Measurements from ENCODE around the gene CDIP1. TPM values are rescaled to one million over a fixed set of nuclear protein-coding genes. Genes with fewer than 3 reads are reported as not detected.

The CDIP1 gene
- polyA plus RNA-seq, 1 experiment: 15.2 TPM

DNA sequence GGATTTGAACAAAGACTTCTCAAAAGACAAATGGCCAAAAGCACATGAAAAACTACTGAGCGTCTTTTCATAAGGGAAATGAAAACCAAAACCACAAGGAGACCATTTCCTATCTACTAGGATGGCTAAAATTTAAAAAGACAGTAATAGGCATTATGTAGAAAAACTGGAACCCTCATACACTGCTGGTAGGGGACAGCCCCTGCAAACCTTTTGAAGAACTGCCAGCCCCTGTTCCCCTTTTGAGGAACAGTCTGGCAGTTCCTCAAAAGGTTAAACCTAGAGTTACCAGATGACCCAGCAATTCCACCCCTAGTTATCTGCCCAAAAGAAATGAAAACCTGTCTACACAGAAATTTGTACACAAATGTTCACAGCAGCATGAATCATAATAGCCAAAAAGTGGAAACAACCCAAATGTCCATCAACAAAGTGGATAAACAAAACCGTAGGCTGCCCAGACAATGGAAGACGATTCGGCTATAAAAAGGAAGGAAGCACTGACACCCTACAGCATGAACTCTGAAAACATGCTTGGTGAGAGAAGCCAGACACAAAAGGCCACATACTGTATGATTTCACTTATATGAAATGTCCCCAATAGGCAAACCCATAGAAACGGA is 22.9 kb downstream of the CDIP1 start:
- no peak for DNase-seq (ENCODE audit: low read depth)
- Histone ChIP-seq H3K27me3 (ENCODE audit: control insufficient read depth, insufficient read depth, low read length) (no peaks in the 10 kb centered on the region), H3K4me3 (ENCODE audit: low read depth, low read length) (no peak overlapping the region), H3K36me3 (ENCODE audit: control insufficient read depth, insufficient read depth, low read length) (peaks cover 16% of the 10 kb centered on the region)
- ChIA-PET CTCF (interaction anchor here (1.3 to 6.1 kb wide), 2 partner anchors 9 to 35 kb away, joined by 8 to 52 read pairs; no protein-coding TSS in a partner anchor), POLR2A (no interaction called here)
- TF ChIP-seq, protein P1, sequence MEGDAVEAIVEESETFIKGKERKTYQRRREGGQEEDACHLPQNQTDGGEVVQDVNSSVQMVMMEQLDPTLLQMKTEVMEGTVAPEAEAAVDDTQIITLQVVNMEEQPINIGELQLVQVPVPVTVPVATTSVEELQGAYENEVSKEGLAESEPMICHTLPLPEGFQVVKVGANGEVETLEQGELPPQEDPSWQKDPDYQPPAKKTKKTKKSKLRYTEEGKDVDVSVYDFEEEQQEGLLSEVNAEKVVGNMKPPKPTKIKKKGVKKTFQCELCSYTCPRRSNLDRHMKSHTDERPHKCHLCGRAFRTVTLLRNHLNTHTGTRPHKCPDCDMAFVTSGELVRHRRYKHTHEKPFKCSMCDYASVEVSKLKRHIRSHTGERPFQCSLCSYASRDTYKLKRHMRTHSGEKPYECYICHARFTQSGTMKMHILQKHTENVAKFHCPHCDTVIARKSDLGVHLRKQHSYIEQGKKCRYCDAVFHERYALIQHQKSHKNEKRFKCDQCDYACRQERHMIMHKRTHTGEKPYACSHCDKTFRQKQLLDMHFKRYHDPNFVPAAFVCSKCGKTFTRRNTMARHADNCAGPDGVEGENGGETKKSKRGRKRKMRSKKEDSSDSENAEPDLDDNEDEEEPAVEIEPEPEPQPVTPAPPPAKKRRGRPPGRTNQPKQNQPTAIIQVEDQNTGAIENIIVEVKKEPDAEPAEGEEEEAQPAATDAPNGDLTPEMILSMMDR (IDR thresholded peaks at IDR 0.05; ENCODE audit: insufficient read depth, low read depth, low read length): no peak

DNA sequence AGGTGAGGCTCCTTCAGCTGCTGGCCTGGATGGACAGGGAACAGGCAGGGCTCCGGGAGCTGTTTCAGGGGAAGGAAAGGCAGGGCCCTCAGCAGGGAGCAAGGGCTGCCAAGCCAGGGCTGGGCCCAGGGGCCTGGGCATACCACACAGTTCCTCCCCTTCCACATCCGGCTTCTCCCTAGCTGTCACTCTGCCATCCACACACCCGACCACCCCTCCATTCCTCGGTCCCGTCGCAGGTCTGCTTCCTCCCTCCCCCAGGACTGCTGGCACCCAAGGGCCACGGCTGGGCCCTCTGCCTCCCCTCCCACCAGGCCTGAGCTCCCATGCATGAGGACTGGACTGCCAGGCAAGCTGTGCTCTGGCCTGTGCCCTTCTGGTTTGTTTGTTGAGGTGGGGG is 24.0 kb downstream of the CDIP1 start:
- ChIA-PET CTCF (interaction anchor here (0.6 to 6.1 kb wide), 9 partner anchors 8 to 570 kb away, joined by 3 to 52 read pairs (median 4); no protein-coding TSS in a partner anchor), POLR2A (no interaction called here)
- DNase-seq (ENCODE audit: low read depth): no peak
- Histone ChIP-seq H3K4me3 (ENCODE audit: low read depth, low read length) (no peak overlapping the region), H3K27me3 (ENCODE audit: control insufficient read depth, insufficient read depth, low read length) (no peaks in the 10 kb centered on the region), H3K36me3 (ENCODE audit: control insufficient read depth, insufficient read depth, low read length) (peaks cover 24% of the 10 kb centered on the region)
- TF ChIP-seq, protein P1 (IDR thresholded peaks at IDR 0.05; ENCODE audit: insufficient read depth, low read depth, low read length): no peak

DNA sequence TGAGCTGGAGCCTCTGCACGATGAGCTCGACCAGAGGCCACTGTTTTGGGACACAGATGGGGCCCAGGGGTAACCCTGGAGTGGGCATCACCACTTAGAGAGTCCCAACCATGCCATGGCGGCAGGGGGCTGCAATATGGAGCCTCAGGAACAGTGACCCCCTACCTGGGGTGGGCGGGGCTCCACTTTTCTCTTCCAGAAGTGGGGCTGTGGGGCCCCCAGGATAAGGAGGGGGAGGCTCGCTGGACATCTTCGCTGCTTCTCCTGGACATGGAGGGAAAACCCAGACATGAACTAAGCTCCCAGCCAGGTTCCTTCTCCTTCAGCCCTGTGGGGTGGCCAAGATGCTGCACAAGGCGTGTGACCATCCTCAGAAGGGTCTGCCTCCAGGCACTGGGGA is 24.7 kb downstream of the CDIP1 start:
- Histone ChIP-seq H3K4me3 (ENCODE audit: low read depth, low read length) (no peak overlapping the region), H3K36me3 (ENCODE audit: control insufficient read depth, insufficient read depth, low read length) (peaks cover 28% of the 10 kb centered on the region), H3K27me3 (ENCODE audit: control insufficient read depth, insufficient read depth, low read length) (no peaks in the 10 kb centered on the region)
- ChIA-PET POLR2A (no interaction called here), CTCF (interaction anchor here (1.0 to 6.1 kb wide), 7 partner anchors 7 to 570 kb away, joined by 3 to 52 read pairs (median 4); no protein-coding TSS in a partner anchor)
- TF ChIP-seq, protein P1 (IDR thresholded peaks at IDR 0.05; ENCODE audit: insufficient read depth, low read depth, low read length): no peak
- no peak for DNase-seq (ENCODE audit: low read depth)

DNA sequence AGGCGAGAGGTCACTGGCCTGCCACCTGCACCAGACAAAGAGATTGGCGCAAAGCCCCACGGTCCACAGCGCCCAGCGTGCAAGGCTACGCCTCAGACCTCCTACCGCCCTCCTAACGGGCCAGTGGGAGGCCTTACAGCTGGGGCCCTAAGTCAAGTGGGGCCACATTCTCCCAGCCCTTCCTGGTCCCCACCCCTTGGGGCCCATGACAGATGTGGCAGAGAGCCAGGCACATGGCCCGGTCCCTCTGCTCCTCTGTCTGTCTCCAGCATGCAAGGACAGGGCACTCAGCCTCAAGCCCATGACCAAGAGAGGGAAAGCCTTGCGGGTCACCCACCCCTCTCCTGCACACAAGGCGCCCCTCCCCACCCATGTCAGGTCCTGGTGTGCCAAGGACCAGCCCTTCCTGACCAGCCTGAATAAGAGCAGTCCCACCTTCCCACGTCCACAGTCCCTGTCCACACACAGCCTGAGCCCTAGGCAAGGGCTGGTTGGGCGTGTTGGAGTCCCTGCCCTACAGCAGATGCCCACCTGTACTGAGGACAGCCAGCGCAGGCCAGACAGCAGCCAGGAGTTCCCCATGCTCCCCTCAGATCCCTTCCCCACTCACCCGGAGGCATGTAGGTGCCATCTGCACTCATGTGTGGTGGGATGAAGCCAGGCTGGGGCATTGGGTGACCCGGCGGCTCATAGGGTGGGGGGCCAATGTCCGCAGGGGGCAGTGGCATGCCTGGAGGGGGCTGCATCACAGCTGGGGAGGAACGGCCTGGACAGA is 25.3 kb downstream of the CDIP1 start:
- DNase-seq (ENCODE audit: low read depth): no peak
- no peak overlapping the region for H3K4me3 ChIP-seq (ENCODE audit: low read depth, low read length)
- TF ChIP-seq, protein P1 (IDR thresholded peaks at IDR 0.05; ENCODE audit: insufficient read depth, low read depth, low read length): no peak
- POLR2A ChIA-PET: no interaction called here
- peaks cover 31% of the 10 kb centered on the region for H3K36me3 ChIP-seq (ENCODE audit: control insufficient read depth, insufficient read depth, low read length)
- H3K27me3 ChIP-seq (ENCODE audit: control insufficient read depth, insufficient read depth, low read length): no peaks in the 10 kb centered on the region
- CTCF ChIA-PET: interaction anchor here (1.0 to 1.8 kb wide), 4 partner anchors 27 to 571 kb away, joined by 4 to 8 read pairs (median 4); no protein-coding TSS in a partner anchor

DNA sequence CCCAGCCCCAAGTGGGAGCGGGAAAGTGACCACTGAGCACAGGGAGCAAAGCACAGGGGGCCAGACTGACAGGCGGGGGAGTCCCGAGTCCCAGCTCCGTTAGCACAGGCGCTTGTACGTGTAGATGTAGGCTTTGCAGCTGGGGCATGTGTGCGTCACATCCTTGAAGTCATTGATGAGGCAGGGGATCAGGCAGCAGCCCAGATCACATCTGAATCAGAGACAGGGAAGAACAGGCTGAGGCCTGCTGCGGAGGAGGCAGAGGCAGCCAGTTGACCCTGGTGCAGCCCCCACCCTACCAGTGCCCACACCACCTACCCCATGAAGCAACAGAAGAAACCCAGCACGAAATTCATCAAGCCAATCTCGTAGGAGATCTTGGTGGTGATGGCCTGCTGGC is 26.1 kb downstream of the CDIP1 start:
- H3K4me3 ChIP-seq (ENCODE audit: low read depth, low read length): no peak overlapping the region
- ChIA-PET POLR2A (no interaction called here), CTCF (interaction anchor here (1.0 to 1.7 kb wide), 4 partner anchors 30 to 112 kb away, joined by 3 to 8 read pairs (median 4); partner anchors contain the start of gene MGRN1)
- H3K27me3 ChIP-seq (ENCODE audit: control insufficient read depth, insufficient read depth, low read length): no peaks in the 10 kb centered on the region
- peaks cover 38% of the 10 kb centered on the region for H3K36me3 ChIP-seq (ENCODE audit: control insufficient read depth, insufficient read depth, low read length)
- TF ChIP-seq, protein P1 (IDR thresholded peaks at IDR 0.05; ENCODE audit: insufficient read depth, low read depth, low read length): no peak
- DNase-seq (ENCODE audit: low read depth): no peak
